Ovary (tissue), 3 donors: Measurements from ENCODE around the gene LRMDA.

Experiments used
- CTCF ChIP-seq, 3 donors: fragments of 450-650 bp in 2 of 3; fragments of 200-600 bp in 1 of 3; IDR thresholded peaks; one replicate each; pipeline versions ENCODE4 v1.5.1 to v1.8.0; 2016 to 2022; ENCODE audit warnings: antibody characterized with exemption in 3 of 3, mild to moderate bottlenecking in 1 of 3
- POLR2A ChIP-seq: fragments of 450-650 bp; IDR thresholded peaks from one replicate; pipeline ENCODE4 v1.6.1; 2017; ENCODE audit warnings: antibody characterized with exemption, mild to moderate bottlenecking, moderate library complexity
- donor health status: DM: no; HTN: no; CAD: no.

GRCh38 chr10:76192151-76192550 lies 760.7 kb downstream of the LRMDA start:
- TF ChIP-seq CTCF (IDR thresholded peaks at IDR 0.05), result no peak
- no peak for TF ChIP-seq POLR2A
